Hindlimb muscle (tissue), 1 donor: Measurements from ENCODE around the gene SLC36A1. TPM values are rescaled to one million over a fixed set of nuclear protein-coding genes. Genes with fewer than 3 reads are reported as not detected.
"Not testable (repeated sequence)": the region's sequence is repeated elsewhere in the genome, so short reads cannot be mapped to it uniquely, and the experiment has no call there.

Source experiments
- DNase-seq: peaks from one replicate; pipeline ENCODE4 v3.0.0-alpha.2; 2013
- polyA plus RNA-seq: library from polyadenylated mRNA; unstranded; fragments of 120-200 nt; gene quantifications from one replicate; pipeline ENCODE4 v1.2.1, GENCODE V29; 2013; ENCODE audit not compliant: insufficient read length

Gene SLC36A1
- polyA plus RNA-seq, 1 donor = 21.6 TPM

- DNase-seq = no peak
Measured at GRCh38 chr5:151487544-151487943, 40.1 kb downstream of the SLC36A1 start.

GRCh38 chr5:151490627-151491026 lies 43.2 kb downstream of the SLC36A1 start:
- DNase-seq = no peak

- no peak for DNase-seq
Measured at GRCh38 chr5:151491062-151491461, 43.7 kb downstream of the SLC36A1 start.

GRCh38 chr5:151492729-151493128 lies 45.3 kb downstream of the SLC36A1 start:
- no peak for DNase-seq

GRCh38 chr5:151493665-151494064 lies 46.3 kb downstream of the SLC36A1 start:
- DNase-seq = no peak

- no peak for DNase-seq
Measured at GRCh38 chr5:151495320-151495719, 47.9 kb downstream of the SLC36A1 start.

GRCh38 chr5:151496041-151496484 lies 48.7 kb downstream of the SLC36A1 start:
- DNase-seq = no peak

GRCh38 chr5:151497391-151498002 lies 50.1 kb downstream of the SLC36A1 start:
- DNase-seq = no peak

GRCh38 chr5:151498395-151499155 lies 51.2 kb downstream of the SLC36A1 start:
- no peak for DNase-seq

GRCh38 chr5:151499501-151500035 lies 52.2 kb downstream of the SLC36A1 start:
- DNase-seq = no peak

- no peak for DNase-seq
Measured at GRCh38 chr5:151504006-151504405, 56.6 kb downstream of the SLC36A1 start.

GRCh38 chr5:151508308-151508707 lies 60.9 kb downstream of the SLC36A1 start:
- DNase-seq = not testable (repeated sequence)

- DNase-seq = no peak
Measured at GRCh38 chr5:151509231-151509630, 61.8 kb downstream of the SLC36A1 start.

- no peak for DNase-seq
Measured at GRCh38 chr5:151509836-151510235, 62.4 kb downstream of the SLC36A1 start.

- no peak for DNase-seq
Measured at GRCh38 chr5:151517122-151517920, 69.9 kb downstream of the SLC36A1 start.

- DNase-seq = no peak
Measured at GRCh38 chr5:151520294-151520693, 72.9 kb downstream of the SLC36A1 start.

GRCh38 chr5:151522226-151522625 lies 74.8 kb downstream of the SLC36A1 start:
- DNase-seq = no peak

GRCh38 chr5:151523335-151523734 lies 75.9 kb downstream of the SLC36A1 start:
- no peak for DNase-seq

GRCh38 chr5:151528153-151528552 lies 80.8 kb downstream of the SLC36A1 start:
- no peak for DNase-seq

- DNase-seq = no peak
Measured at GRCh38 chr5:151528996-151529395, 81.6 kb downstream of the SLC36A1 start.

- DNase-seq = no peak
Measured at GRCh38 chr5:151531581-151531980, 84.2 kb downstream of the SLC36A1 start.

- no peak for DNase-seq
Measured at GRCh38 chr5:151532416-151532815, 85.0 kb downstream of the SLC36A1 start.

GRCh38 chr5:151534350-151534749 lies 86.9 kb downstream of the SLC36A1 start:
- no peak for DNase-seq
